Thymus (tissue), 11 donors: ENCODE data around the gene WIPF3. TPM values are rescaled to one million over a fixed set of nuclear protein-coding genes. Genes with fewer than 3 reads are reported as not detected.

Experiments
- DNase-seq, 9 donors: peaks; one replicate each; pipeline ENCODE4 v3.0.0-alpha.2; 2013; ENCODE audit warnings: low spot score in 9 of 9, low read depth in 6 of 9, missing footprints in 1 of 9
- H3K27ac ChIP-seq, 2 donors: one replicate each; pipeline ENCODE4 v1.5.1; 2013; ENCODE audit warnings: control low read depth in 1 of 2, low read depth in 1 of 2, low read length in 1 of 2, mild to moderate bottlenecking in 1 of 2, moderate library complexity in 1 of 2
- H3K27me3 ChIP-seq, 2 donors: one replicate each; pipeline ENCODE4 v1.5.1; 2013; ENCODE audit warnings: low read length in 1 of 2; ENCODE audit not compliant: control insufficient read depth in 2 of 2, insufficient read depth in 1 of 2
- H3K36me3 ChIP-seq, 2 donors: one replicate each; pipeline ENCODE4 v1.5.1; 2013; ENCODE audit warnings: low read length in 1 of 2, mild to moderate bottlenecking in 1 of 2, moderate library complexity in 1 of 2; ENCODE audit not compliant: control insufficient read depth in 2 of 2, insufficient read depth in 2 of 2
- H3K4me1 ChIP-seq, 2 donors: one replicate each; pipeline ENCODE4 v1.5.1; 2013; ENCODE audit warnings: low read length in 2 of 2; ENCODE audit not compliant: control insufficient read depth in 2 of 2, insufficient read depth in 2 of 2
- H3K4me3 ChIP-seq, 2 donors: one replicate each; pipeline ENCODE4 v1.5.1; 2013; ENCODE audit warnings: low read length in 2 of 2, control low read depth in 1 of 2, mild to moderate bottlenecking in 1 of 2
- H3K9me3 ChIP-seq, 2 donors: one replicate each; pipeline ENCODE4 v1.5.1; 2013; ENCODE audit warnings: low read length in 1 of 2, mild to moderate bottlenecking in 1 of 2; ENCODE audit not compliant: control insufficient read depth in 2 of 2, insufficient read depth in 1 of 2
- WGBS: extraction: QIAGEN DNeasy Blood & Tissue Kit; methylation state at CpG from one replicate; pipeline ENCODE4 v1.1.7; 2013; 5-methylcytosine and 5-hydroxymethylcytosine counted together
- polyA plus RNA-seq: library from polyadenylated mRNA; stranded (reverse); fragments of 200-250 nt; gene quantifications from one replicate; pipeline ENCODE4 v1.2.3, GENCODE V29; 2013
- total RNA-seq: library from RNA; stranded (reverse); fragments of 120-200 nt; gene quantifications from one replicate; pipeline ENCODE4 v1.2.4, GENCODE V29; 2013
- donor health status: healthy.

The WIPF3 gene
- total and polyA plus RNA-seq, 2 donors = 0.14 to 0.55 TPM

GRCh38 chr7:29840701-29841100 lies 34.4 kb downstream of the WIPF3 start:
- DNase-seq = no peak
- WGBS = 94% methylated on average over 6 of the region's 6 CpGs
- Histone ChIP-seq H3K27me3 (peaks cover 0 to 3% of the 10 kb centered on the region in 2 donors), H3K9me3 (peaks cover 0 to 1% of the 10 kb centered on the region in 2 donors), H3K4me1 (no peaks in the 10 kb centered on the region), H3K27ac (no peak overlapping the region), H3K36me3 (no peaks in the 10 kb centered on the region), H3K4me3 (no peak overlapping the region)

GRCh38 chr7:29841926-29842701 lies 35.8 kb downstream of the WIPF3 start:
- H3K9me3 ChIP-seq = no peaks in the 10 kb centered on the region
- H3K4me3 ChIP-seq = no peak overlapping the region
- 93% methylated on average over 11 of the region's 11 CpGs for WGBS
- DNase-seq = no peak
- H3K4me1 ChIP-seq = no peaks in the 10 kb centered on the region
- H3K36me3 ChIP-seq = no peaks in the 10 kb centered on the region
- H3K27me3 ChIP-seq = peaks cover 0 to 2% of the 10 kb centered on the region in 2 donors
- H3K27ac ChIP-seq = no peak overlapping the region

GRCh38 chr7:29843093-29843492 lies 36.8 kb downstream of the WIPF3 start:
- Histone ChIP-seq H3K4me3 (no peak overlapping the region), H3K4me1 (no peaks in the 10 kb centered on the region), H3K27ac (no peak overlapping the region), H3K36me3 (no peaks in the 10 kb centered on the region), H3K27me3 (peaks cover 0 to 2% of the 10 kb centered on the region in 2 donors), H3K9me3 (no peaks in the 10 kb centered on the region)
- 97% methylated on average over 8 of the region's 8 CpGs for WGBS
- no peak for DNase-seq

GRCh38 chr7:29843726-29844125 lies 37.4 kb downstream of the WIPF3 start:
- no peaks in the 10 kb centered on the region for H3K4me1 ChIP-seq
- no peak for DNase-seq
- no peak overlapping the region for H3K27ac ChIP-seq
- no peak overlapping the region for H3K4me3 ChIP-seq
- 33% methylated on average over 4 of the region's 4 CpGs for WGBS
- no peaks in the 10 kb centered on the region for H3K36me3 ChIP-seq
- peaks cover 0 to 2% of the 10 kb centered on the region in 2 donors for H3K27me3 ChIP-seq
- no peaks in the 10 kb centered on the region for H3K9me3 ChIP-seq

- Histone ChIP-seq H3K36me3 (no peaks in the 10 kb centered on the region), H3K9me3 (no peaks in the 10 kb centered on the region), H3K4me1 (no peaks in the 10 kb centered on the region), H3K27ac (no peak overlapping the region), H3K4me3 (no peak overlapping the region), H3K27me3 (peaks cover 0 to 2% of the 10 kb centered on the region in 2 donors)
- 97% methylated on average over 9 of the region's 9 CpGs for WGBS
- DNase-seq = no peak
Observed at GRCh38 chr7:29844559-29844958, 38.3 kb downstream of the WIPF3 start.

- DNase-seq = no peak
- WGBS = 98% methylated on average over 6 of the region's 6 CpGs
- Histone ChIP-seq H3K4me3 (no peak overlapping the region), H3K27ac (no peak overlapping the region), H3K9me3 (no peaks in the 10 kb centered on the region), H3K27me3 (peaks cover 0 to 2% of the 10 kb centered on the region in 2 donors), H3K4me1 (no peaks in the 10 kb centered on the region), H3K36me3 (no peaks in the 10 kb centered on the region)
Observed at GRCh38 chr7:29847496-29847895, 41.2 kb downstream of the WIPF3 start.

GRCh38 chr7:29847916-29848315 lies 41.6 kb downstream of the WIPF3 start:
- no peak overlapping the region for H3K4me3 ChIP-seq
- DNase-seq = no peak
- H3K36me3 ChIP-seq = no peaks in the 10 kb centered on the region
- peaks cover 0 to 2% of the 10 kb centered on the region in 2 donors for H3K27me3 ChIP-seq
- no peaks in the 10 kb centered on the region for H3K9me3 ChIP-seq
- 96% methylated on average over 3 of the region's 3 CpGs for WGBS
- no peaks in the 10 kb centered on the region for H3K4me1 ChIP-seq
- no peak overlapping the region for H3K27ac ChIP-seq

GRCh38 chr7:29848941-29849340 lies 42.6 kb downstream of the WIPF3 start:
- Histone ChIP-seq H3K27ac (no peak overlapping the region), H3K36me3 (no peaks in the 10 kb centered on the region), H3K9me3 (no peaks in the 10 kb centered on the region), H3K27me3 (peaks cover 0 to 2% of the 10 kb centered on the region in 2 donors), H3K4me1 (no peaks in the 10 kb centered on the region), H3K4me3 (no peak overlapping the region)
- DNase-seq = no peak
- WGBS = 91% methylated on average over 3 of the region's 3 CpGs

GRCh38 chr7:29851487-29851886 lies 45.2 kb downstream of the WIPF3 start:
- H3K9me3 ChIP-seq = no peaks in the 10 kb centered on the region
- WGBS = 95% methylated on average over 7 of the region's 7 CpGs
- no peak for DNase-seq
- no peaks in the 10 kb centered on the region for H3K36me3 ChIP-seq
- no peaks in the 10 kb centered on the region for H3K4me1 ChIP-seq
- H3K27me3 ChIP-seq = no peaks in the 10 kb centered on the region
- no peak overlapping the region for H3K4me3 ChIP-seq
- H3K27ac ChIP-seq = no peak overlapping the region
